Activated CD4-positive, alpha-beta T cell treated with anti-CD3 and anti-CD28 coated beads, Interleukin-10, Interleukin-2, amounts not matched to agents 100 ng/mL and 50 ng/mL, durations not matched to agents 16 hours and 8 hours (primary cell): ENCODE measurements around the gene PBLD.

ENCODE experiments used
- DNase-seq: peaks from one replicate; pipeline ENCODE4 v3.0.0-alpha.2; 2020

The PBLD gene

GRCh38 chr10:68332259-68333057, at the start of gene PBLD:
TSS of gene PBLD (minus strand) at chr10:68332928. CDS start at chr10:68306844, 26,084 bp downstream.
- DNase-seq = peak; percentile 73

DNA sequence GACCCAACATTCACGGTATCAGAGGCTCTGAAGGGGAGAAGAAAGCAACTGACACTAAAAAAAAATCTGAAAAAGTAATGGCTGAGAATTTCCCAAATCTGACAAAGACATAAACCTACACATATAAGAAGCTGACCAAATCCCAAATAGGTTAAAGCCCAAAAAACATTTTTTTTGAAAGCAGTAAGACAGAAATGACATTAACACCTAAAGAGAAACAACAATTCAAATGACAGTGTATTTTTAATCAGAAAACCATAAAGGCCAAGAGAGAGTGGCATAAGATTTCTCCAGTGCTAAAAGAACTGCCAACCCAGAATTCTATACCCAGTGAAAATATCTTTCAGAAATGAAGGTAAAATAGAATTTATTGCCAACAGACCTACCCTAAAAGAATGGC, 38.9 kb upstream of the PBLD start:
- DNase-seq = no peak

GRCh38 chr10:68367121-68367520, 34.4 kb upstream of the PBLD start:
- no peak for DNase-seq

GRCh38 chr10:68366600-68366999, 33.9 kb upstream of the PBLD start:
- no peak for DNase-seq

DNA sequence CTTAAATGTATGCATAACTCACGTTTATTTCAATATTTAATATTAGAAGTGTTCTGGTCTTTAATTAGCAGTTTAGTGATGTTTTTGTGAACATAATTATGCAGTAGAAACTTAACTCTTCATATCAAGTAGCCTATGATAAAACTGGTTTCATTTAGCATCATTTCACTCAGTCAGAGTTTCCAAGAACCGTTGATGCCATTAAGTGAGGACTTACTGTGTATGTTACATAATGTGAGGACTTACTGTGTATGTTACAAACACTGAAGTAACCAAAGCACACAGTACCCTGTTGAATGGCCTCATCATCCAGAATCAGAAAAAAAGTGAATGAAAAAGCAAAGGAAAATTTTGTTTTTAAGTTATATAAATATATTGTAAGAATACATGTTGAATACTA, 32.9 kb upstream of the PBLD start:
- peak; percentile 63 for DNase-seq

- no peak for DNase-seq
Observed at GRCh38 chr10:68364101-68364886, 31.6 kb upstream of the PBLD start.

DNA sequence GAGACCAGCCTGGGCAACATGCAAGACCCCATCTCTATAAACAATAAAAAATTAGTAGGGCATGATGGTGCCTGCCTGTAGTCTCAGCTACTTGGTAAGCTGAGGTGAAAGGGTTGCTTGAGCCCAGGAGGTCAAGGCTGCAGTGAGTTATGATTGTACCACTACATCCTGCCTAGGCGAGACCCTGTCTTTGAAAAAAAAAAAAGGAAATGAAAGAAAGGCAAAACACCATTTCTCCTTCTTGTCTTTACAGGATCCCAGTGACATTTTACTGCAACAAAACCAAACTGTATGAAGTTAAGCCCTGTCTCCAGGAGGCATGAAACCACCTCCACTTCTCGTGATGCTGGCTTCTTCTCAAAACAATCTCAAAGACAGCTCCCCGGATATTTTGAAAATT, 29.9 kb upstream of the PBLD start:
- no peak for DNase-seq

- no peak for DNase-seq
Observed at GRCh38 chr10:68359189-68359588, 26.5 kb upstream of the PBLD start.

GRCh38 chr10:68353537-68353936, 20.8 kb upstream of the PBLD start:
- no peak for DNase-seq

DNA sequence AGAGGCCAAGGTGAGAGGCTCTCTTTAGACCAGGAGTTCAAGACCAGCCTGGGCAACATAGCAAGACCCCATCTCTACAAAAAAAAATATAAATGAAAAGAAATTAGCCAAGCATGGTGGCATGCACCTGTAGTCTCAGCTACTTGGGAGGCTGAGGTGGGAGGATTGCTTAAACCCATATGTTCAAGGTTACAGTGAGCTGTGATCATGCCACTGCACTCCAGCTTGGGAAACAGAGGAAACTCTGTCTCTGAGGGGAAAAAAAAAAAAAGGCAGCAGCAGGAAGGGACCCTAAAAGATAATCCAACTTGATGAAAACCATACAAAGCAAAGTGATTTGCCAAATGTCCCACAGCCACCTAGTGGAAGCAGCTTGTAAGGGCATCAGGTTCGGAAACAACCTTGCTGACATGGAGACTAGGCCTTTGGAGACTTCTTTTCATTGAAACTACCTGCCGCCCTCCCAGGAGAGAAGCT, 15.6 kb upstream of the PBLD start:
- peak; percentile 62 for DNase-seq

GRCh38 chr10:68346774-68347173, 14.0 kb upstream of the PBLD start:
- DNase-seq = no peak

GRCh38 chr10:68345621-68346020, 12.9 kb upstream of the PBLD start:
- DNase-seq = no peak

DNA sequence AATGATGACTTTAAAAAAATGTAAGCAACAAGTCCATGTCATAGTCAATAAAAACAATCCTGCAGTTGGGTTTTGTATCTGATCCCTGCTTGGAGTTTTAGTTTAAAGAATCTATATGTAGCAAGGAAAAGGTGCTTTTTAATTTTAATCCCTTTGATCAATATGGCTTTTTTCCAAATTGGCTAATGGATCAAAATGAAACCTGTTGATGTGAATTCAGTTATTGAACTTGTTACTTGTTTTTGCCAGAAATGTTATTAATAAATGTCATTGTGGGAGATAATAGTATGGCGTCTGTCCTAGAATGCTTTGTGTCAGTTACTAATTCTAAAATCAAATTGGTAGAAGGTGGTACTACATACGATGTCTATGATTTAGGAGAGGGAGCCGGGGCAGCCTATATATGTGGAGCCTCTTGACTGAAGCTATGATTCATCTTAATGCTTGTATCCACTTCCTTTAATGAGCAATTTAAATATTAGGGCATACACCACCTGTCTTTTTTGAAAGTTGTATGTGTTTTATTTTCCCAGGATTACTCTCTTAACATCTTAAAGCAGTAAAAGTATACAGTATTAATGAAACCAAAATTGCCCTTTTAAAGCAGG, 10.3 kb upstream of the PBLD start:
- no peak for DNase-seq

- no peak for DNase-seq
Observed at GRCh38 chr10:68340358-68341080, 7.8 kb upstream of the PBLD start.

DNA sequence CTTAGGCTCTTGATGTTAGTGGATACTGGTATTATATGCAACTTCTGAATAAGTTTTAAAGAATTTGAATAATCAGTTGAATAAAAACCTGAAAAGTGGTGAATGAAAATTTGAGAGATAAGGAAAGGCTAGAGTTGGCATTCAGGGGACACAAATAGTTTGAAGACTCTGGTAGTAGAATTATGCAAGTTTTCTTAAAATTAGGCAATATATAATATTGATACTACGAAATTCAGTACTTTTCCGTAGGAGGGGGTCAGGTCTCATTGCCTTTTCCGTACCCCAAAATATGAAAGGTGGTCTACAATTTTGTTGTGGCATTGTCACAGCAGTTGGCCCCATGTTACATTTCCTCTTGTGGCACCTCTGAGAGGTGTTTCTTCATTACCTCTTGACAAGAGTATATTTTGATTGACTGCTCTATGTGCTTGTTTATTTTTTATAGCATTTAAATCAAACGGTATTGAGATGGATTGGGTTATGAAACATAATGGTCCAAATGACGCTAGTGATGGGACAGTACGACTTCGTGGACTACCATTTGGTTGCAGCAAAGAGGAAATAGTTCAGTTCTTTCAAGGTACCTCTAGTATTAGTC, 4.1 kb upstream of the PBLD start:
- DNase-seq = no peak

GRCh38 chr10:68334672-68335467, 2.1 kb upstream of the PBLD start:
- DNase-seq = no peak

DNA sequence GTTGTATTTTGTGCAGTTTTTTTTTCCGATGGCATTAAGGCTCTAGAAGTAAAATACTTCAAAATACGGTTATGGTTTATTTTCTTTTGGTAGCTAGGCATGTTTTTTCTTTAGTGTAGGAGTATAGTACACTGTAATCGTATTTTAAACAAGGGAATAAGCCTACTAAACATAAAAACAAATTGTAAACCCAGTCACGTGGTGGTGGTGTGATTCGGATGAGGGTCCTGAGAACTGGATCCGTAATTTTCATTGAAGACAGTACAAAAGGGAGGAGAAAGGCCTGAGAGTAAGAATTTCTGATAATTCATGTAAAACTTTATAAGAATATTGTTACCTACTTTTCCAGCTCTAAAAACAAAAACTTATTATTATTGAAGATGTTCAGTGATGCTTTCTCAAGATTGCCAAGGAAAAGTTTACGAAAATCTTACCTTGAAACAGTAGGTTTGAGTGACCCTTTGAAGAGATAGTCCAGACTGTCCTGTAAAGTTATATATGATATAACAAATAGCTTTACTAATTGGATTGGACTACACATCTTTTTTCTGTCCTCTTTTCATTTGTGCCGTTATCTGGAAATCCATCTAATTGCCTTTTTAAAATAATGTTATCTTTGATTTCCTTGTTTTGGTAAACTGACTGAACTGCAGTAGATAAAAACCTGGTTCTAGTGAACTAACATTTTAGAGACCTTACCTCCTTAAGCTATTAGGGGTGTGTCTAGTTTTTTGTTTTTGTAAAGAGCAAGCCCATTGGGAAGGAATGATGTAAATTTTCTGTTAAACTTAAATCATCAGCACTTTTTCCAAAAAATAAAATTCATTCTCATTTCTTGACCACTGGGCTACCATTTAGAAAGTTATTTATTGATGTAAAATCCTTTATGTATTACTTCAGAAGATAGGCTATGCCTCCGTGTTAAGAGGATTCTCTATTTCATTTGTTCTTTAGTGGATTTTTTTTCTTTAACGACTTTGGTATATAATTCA, 1.0 kb upstream of the PBLD start:
- DNase-seq = no peak

- no peak for DNase-seq
Observed at GRCh38 chr10:68333058-68333395, 299 bp upstream of the PBLD start.

- peak; percentile 99 for DNase-seq
Observed at GRCh38 chr10:68331455-68332258, 1.1 kb downstream of the PBLD start, which contains the start of gene HNRNPH3. TSS of gene HNRNPH3 (plus strand) at chr10:68332064. CDS start at chr10:68337222, 5,158 bp downstream.
